Germinal center (tissue), 1 donor: ENCODE results near the gene AJAP1.
"Not testable (repeated sequence)": the region's sequence is repeated elsewhere in the genome, so short reads cannot be mapped to it uniquely, and the experiment has no call there.

Experiments used
- DNase-seq: peaks from one replicate; pipeline ENCODE4 v3.0.0; 2012; ENCODE audit warnings: mixed read lengths, low spot score

AJAP1 gene, protein sequence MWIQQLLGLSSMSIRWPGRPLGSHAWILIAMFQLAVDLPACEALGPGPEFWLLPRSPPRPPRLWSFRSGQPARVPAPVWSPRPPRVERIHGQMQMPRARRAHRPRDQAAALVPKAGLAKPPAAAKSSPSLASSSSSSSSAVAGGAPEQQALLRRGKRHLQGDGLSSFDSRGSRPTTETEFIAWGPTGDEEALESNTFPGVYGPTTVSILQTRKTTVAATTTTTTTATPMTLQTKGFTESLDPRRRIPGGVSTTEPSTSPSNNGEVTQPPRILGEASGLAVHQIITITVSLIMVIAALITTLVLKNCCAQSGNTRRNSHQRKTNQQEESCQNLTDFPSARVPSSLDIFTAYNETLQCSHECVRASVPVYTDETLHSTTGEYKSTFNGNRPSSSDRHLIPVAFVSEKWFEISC

DNA sequence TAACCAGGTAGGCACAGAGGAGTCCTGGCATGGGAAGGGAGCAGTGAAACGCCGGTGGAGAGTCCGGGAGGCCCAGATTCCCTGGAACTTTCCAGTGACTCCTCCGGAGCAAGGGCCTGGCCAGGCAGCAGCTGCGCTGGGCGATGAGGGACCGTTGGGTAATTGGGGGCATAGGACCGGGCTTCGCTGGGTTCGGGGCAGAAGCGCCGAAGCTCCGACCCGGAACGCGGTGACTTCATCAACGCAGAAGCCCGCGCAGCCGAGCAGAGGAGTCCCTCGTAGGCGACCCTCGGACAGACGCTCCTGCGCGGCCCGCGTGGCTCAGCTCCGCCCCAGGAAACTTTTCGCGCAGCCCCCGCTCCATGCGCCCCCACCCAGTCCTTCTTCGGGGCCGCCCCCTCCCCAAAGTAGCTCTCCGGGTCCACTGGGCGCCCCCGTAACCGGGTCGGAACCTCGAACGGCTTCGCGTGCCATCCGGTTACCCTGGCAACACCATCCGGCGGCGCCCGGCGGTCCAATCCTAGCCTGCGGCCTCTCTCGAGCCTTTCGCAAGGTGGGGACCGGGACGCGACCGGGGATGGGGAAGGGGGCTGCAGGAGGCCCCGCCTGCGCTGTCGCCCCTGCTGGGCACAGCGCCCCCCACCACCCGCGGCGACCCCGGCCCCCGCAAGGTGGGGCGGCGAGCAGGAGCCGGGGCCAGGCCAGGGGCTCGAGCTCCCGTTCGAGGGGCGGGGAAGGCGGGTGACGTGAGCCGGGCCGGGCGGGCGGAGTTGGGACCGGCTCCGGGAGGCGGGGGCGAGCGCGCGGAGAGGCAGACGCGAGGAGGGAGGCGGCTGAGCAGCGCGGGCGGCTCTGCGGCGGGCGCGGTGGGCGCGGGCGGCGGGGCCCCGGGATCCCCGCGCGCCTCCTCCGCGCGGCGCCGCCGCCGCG, at the start of gene AJAP1:
Gene AJAP1 (plus strand): TSS at position 814 of the 930 bp plus-strand sequence. CDS start 817 bp downstream, outside the sequence.
- DNase-seq: no peak

DNA sequence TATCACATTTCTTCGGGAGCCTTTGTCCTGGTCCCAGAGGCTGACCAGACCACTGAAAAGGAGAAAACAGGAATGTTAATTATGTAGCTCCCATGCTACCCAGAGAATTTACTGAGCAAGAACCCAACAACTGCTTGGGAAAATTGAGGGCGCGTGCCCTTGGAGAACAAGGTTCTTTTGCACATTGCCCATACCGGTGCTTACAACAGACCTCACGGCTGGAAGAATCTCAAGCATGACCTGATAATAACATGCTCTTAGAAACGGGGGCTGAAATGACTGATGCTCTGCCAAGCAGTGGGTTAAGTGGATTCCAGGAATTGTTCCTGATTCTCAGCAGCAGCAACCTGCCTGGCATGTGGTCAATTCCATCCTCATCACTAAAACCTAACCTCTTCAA, 49.3 kb upstream of the AJAP1 start:
- DNase-seq: no peak

DNA sequence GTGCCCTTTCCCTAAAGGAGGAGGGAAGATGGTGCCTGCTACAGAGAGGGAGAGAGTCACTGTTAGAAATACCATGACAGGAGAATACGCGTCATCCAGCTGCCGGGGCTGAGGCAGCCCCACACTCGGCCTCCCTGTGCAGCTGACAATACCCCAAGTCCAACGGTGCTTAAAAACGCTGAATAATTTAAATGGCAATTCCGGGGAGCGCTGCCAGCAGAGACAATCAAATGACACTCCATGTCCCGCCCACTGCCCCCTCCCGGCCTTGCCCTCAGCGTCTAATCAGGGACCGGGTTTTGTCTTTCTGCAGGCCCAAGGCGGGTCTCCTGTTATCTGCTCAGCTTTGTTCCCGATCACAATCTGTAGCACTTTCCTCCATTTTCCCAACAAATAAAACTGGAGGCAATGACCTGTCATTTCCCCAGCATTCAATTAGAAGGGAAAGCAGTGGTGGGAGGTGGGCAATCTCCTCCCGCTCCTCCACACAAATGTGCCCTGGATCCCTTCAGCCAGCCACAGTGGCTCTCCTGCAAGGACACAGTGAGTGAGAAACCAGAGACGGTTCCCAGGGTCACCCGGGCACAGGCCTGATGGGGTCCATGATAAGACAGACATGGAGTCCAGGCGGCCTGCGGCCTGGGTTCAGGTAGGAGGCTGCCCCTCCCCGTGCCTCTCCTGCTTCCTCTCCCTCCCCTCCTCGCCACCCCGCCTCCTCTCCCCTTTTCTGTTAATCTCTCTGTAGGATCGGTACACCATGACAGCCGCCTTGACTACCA, 42.7 kb upstream of the AJAP1 start:
- no peak for DNase-seq

DNA sequence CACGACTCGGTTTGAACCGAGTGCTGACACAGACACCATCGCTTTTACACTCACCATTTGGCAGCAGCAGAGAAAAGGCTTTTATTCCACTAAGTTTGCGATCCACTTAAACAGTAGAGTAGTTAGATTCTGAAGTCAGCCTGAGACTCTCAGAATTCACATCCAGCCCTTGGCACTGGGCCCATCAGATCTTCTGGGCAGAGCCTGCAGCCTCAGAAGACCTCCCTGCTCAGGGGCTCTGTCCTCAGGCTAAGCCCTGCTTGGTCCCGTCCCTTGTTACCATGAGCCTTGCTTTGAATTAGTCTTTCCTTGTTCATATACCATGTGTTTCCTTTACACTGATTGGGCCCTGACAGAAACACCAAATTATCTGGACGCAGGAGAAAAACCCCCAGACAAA, 41.4 kb upstream of the AJAP1 start:
- DNase-seq: no peak

DNA sequence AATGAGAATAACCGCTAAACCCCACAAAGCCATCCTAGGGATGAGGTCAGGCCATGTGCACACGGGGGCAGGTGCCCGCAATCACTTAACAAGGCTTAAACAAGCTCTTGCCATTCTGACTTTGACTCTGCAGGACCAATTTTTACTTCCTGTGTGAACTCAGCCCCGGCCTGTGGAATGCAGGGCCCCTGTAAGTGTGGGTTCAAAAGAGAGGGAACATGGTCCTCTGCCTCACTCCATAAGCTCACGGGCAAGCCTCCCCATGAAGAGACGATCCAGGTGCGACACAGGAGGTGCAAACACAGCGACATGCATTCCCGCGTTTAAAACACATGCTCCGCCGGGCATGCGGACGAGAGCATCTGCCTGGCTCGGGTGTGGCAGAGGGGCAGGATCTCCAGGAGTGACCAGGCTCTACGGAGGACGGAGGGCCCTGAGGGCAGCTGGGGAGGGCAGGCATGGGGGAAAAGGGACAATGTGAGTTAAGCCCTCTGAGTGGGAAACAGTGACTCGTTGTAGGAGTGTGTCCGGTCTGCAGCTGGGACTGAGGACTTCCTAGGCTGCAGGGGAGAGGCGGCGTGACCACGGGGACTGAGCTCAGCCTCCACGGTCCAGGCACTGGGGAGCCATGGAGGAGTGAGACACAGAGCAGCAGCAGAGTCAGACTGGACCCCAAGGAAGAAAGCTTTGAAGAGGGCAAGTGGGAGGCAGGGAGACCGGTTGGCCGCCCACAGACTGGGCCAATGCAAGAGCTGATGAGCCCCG, 40.6 kb upstream of the AJAP1 start:
- DNase-seq: no peak

DNA sequence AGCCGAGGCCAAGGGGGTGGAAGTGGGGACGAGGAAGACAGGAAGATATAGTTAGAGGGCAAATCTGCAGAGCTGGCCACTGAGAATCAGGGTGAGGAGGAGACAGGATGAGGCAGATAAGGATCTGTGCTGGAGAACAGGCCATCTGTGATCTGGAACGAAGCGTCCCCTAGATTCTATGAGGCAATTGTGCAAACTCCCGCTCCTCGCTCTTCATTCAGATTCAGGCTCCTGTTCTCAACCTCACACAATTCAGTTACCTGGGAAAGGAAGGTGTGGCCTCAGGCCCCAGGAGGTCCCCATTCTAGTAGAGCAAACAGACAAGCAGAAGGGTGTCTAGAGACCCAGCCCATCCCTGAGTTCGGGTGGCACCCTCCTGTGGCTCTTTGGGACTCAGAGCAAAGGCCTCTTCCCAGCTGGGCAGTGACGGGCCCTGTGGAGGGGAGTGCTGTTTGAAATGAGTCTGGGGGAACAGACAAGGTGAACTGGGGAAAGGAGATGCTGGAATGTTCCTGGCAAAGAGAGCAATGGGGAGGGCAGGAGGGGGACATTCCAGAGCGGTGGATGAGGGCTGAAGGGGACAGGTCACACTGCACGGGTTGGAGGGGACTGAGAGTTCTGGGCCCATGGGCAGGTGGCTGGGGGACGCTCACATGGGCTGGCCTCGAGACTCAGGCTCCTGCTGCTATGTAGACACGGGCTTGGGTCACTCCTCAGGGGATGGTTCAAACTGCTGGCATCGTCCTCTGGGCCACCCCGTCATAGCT, 39.9 kb upstream of the AJAP1 start:
- no peak for DNase-seq

DNA sequence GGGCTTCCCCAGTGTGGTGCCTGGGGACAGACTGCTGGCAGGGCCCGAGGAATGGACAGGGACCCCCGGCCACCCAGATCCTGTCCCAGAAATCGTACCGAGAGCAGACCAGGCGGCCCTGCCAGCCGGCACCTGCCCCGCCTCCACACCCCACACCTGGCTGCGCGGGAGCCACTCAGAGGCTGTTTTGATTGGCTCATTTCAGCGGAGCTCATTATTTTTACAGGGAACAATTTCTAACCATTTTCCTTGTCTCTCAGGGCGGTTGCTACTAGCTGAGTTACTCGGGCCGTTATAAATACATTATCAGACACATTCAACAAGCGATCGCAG, 39.3 kb upstream of the AJAP1 start:
- DNase-seq: no peak

DNA sequence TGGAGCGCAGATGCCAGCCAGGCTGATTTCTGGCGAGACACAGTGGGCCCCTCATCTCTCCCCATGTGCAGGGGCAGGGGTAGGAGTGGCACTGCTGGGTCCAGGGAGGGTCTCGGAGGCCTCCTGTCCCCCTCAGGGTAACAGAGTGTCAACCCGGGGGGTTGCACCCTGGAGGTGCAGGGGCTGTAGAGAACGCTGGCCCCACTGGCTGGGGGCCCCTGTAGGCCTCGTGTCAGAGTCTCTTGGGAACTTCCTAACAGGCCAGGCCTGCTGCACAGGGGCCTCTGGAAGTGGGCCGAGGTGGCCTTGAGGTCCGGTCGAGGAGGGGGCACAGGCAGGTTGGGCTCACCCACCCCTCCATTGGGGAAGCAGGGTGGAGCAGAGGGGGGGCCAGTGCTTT, 38.9 kb upstream of the AJAP1 start:
- DNase-seq: no peak

DNA sequence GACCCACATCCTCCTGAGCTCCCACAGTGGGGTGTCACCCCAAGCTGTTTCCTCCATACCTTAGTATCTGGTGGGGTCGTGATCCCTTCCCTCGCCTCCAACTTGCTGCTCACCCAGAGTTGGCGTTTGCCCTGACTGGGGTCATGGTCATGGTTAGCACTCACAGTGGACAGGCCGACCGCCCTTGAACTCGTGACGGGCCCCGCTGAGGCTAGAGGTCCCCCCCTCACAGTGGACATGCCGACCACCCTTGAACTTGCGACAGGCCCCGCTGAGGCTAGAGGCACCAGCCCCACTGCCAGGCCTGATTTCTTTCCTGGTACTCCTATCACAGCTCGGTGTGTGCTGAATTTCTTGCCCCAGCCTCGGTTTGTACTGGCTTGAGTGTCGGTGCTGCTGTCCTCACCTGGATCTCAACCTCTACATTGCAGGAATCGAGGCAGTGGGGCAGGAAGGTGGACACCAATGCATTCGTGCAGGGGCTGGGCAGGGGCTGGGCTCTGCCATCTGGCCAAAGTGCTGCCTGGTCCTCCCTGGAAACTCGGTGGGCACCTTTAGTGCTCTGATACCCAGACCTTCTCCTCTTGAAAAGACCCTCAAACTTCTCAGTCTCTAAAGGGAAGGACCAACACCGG, 37.5 kb upstream of the AJAP1 start:
- DNase-seq: no peak

DNA sequence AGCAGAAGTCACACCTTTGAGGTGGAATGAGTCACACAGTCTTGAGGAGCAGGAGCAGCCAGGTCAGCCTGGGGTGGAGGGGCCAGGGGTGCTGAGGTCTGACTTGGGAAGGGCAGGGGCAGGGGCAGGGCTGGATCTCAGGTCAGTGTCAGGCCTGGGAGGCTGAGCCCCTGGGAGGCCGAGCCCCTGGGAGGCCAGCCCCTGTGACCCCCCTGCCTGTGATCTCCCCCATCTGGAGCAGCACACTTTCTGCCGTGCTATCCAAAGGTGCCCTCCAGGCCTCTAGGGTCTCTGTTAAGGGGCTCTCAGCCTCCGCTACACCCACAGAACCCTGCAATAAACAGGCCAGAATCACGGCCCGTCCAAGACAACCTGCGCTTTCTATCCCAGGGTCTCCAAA, 36.9 kb upstream of the AJAP1 start:
- no peak for DNase-seq

DNA sequence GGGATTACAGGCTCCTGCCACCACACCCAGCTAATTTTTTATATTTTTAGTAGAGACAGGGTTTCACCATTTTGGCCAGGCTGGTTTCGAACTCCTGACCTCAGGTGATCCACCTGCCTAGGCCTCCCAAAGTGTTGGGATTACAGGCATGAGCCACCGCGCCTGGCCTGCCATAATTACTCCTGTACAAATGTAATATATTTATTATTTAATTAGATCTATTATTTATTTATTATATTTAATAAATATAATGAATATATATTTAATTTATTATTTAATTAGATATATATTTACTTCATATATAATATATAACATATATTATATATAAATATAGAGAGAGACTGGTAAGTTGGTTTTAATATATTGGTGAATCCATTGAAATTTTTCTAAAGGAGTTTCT, 35.6 kb upstream of the AJAP1 start:
- DNase-seq: not testable (repeated sequence)

DNA sequence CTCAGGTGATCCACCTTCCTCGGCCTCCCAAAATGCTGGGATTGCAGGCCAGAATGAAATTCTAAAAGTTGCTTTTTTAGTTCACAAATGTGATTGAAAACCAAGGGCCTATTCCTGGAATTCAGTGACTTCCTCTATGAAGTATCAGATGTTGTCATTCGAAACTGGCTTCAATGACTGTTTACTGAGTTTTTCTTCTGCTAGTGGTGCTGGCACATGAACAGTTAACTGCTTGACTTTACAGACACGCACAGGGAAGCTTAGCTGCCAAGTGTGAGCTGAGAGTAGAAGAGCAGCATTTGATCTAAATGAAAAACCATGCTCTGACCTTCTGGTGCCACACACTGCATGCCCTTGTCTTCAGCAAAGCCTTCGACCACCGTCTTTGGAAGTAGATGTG, 32.8 kb upstream of the AJAP1 start:
- no peak for DNase-seq

DNA sequence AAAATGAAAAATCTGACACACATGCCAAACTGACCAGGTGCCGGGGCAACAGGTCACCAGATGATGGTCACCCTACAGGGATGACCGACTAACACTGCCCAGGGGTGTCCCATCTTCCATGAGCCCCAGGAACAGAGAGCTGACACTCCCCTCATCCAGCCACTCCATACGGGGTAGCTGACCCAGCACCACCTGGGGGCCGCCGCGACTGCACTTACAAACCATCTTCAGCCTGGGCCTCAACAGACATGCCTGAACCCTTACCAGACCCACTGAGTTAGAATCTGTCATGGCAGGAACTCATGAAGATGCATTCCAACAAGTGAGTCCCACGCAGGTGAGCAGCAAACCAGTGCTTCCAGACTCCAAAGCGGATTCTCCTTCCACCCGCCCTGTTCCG, 31.6 kb upstream of the AJAP1 start:
- DNase-seq: no peak

DNA sequence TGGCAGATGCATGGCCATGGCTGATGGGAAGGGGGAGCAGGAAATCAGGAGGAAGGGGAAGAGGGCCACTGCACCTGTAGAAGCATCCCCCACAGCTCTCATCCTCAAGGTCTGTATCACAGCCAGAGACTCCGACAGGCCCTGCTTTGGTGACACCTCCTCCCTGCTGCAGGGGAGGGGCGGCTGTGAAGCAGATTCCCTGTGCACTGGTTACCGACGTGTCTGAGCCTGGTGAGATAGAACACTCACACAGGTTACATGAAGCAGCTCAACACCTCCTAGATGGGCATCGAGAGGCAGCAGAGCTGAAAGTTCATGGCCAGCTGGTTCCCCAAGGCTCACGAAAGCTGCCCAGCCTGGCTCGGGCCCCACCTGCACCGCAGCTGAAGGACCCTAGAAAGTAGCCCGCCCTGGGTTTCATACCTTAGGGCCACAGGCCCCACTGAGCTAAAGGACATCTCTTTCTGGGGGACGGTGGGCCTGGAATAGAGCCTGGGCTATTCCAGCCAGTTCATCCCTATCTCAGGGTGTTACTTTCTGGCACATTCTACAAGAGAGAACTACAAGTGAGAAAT, 30.2 kb upstream of the AJAP1 start:
- no peak for DNase-seq

DNA sequence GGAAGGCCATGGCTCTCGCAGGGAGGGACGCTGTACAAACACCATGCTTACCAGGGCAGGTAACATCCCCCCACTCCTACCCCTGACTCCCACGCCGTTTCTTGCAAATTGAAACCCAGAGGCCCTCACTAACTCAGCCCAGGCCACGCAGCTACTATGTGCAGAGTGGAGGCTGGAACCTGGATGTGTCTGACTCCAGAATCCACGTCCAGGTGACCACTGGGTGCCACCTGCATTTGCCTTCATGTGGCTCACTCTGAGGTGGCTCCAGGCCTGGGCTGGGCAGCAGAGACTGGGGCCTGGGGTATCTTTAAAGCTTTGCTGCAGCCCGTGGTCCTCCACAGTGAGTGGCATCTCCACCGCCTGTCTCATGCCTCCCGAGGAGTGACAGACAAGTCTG, 29.6 kb upstream of the AJAP1 start:
- DNase-seq: no peak

DNA sequence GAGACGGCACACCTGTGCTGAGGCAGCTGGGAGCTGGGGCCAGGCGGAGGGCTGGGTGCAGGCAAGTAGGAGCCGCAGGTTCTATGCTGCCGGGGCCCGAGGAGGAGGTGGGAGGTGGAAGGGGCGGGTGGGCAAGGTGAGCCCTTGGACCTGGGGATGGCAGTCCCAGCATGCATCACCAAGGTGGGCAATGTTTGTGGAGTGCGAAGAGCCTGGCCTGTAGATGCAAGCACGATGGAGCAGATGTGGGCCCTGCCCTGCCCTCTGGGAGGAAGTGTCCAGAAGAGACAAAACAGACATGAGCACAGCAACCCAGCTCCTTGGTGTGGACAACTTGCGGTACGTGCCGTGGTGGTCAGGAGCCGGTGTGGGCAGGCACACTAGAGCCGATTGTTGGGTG, 28.3 kb upstream of the AJAP1 start:
- DNase-seq: no peak

DNA sequence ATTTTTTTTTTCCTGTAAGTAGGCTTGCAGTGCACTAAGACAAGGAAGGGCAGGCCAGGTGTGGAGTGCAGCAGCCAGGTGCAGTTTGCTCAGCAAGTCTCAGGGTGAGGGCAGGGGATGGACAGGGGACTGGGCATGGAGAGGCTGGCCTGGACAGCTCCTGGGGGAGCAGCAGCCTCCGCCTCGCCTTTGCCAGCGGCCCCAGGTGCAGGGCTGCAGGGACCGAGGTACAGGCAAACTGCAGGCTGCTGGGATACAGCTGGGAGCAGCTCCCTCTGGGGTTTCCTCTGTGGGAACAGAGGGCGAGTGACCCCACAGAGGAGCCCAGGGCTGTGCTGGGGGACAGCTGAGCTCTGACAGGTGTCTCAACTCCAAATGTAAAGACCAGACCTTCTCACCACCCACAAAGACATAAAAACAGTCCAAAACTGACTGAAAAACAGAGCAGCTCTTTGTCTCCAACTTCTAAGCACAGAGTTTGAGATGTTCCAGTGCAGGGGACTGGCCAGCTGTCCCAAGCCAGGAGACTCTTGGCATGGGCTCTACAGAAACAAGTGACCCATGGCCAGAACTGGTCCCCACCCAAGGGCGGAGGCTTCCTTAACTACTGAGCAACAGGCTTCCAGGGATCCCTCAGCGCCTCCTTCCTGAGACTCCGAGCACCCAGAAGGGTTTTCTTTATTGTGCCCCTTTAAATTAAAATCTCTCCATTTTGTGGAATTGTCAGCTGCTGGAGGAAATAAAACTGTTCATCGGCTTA, 27.7 kb upstream of the AJAP1 start:
- no peak for DNase-seq

DNA sequence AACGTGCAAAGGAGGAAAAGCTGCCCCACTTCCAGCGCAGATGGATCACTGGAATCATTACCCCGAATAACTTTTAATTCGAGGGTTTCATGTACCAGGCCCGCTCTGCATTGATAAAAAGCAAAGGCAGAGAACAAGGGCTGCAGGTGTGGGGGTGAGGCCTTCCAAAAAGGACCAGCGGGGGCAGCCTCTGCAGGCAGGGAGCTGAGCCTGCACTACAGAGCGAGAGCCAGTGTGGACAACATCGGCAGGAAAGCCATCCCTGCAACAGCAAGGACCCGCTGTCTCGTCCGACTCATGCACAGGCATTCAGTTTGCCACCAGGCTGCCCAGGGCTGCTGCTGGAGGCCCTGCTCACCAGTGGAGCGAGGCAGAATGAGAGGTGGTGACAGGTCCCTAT, 27.1 kb upstream of the AJAP1 start:
- no peak for DNase-seq

DNA sequence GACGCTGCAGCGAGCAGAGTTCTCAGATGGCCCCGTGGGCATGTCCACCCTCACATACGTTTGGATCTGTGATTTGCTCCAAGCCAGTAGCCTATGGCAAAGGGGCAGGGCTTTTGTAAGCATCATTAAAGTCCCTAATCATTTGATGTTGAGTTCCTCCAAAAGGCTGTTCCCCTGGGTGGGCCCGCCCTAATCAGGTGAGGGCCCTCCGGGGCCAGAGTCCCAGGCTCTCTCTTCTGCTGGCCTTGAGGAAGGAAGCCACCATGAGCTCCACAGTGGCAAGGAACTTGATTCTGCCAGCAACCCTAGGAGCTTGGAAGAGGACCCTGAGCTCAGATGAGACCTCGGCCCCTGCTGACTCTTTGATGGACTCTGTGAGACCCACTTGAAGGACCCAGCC, 25.4 kb upstream of the AJAP1 start:
- no peak for DNase-seq
